Fibroblast of skin of right biceps (primary cell): ENCODE results near the gene BRSK2.

Experiments used
- DNase-seq: peaks from one replicate; pipeline ENCODE4 v3.0.0-alpha.2; 2013

BRSK2 gene

GRCh38 chr11:1484061-1484671 is 94.4 kb downstream of the BRSK2 start:
- DNase-seq, result no peak

- no peak for DNase-seq
Measured at GRCh38 chr11:1484695-1485503, 95.2 kb downstream of the BRSK2 start.

GRCh38 chr11:1485504-1485885 is 95.8 kb downstream of the BRSK2 start:
- DNase-seq, result no peak

GRCh38 chr11:1486054-1486825 is 96.5 kb downstream of the BRSK2 start, which contains the start of gene MOB2:
Gene MOB2 (minus strand): TSS chr11:1486779. CDS start chr11:1486556, 223 bp downstream.
- DNase-seq, result no peak

- DNase-seq, result no peak
Measured at GRCh38 chr11:1487091-1487850, 97.5 kb downstream of the BRSK2 start.

- DNase-seq, result no peak
Measured at GRCh38 chr11:1487851-1488574, 98.3 kb downstream of the BRSK2 start.

GRCh38 chr11:1488575-1489180 is 98.9 kb downstream of the BRSK2 start:
- DNase-seq, result no peak

- DNase-seq, result no peak
Measured at GRCh38 chr11:1490651-1491050, 100.9 kb downstream of the BRSK2 start.

- DNase-seq, result no peak
Measured at GRCh38 chr11:1491379-1491778, 101.6 kb downstream of the BRSK2 start.

GRCh38 chr11:1493650-1494244 is 104.0 kb downstream of the BRSK2 start:
- DNase-seq, result no peak

GRCh38 chr11:1494650-1495049 is 104.9 kb downstream of the BRSK2 start:
- DNase-seq, result no peak

GRCh38 chr11:1496091-1496760 is 106.5 kb downstream of the BRSK2 start:
- no peak for DNase-seq

GRCh38 chr11:1496761-1497095 is 107.0 kb downstream of the BRSK2 start:
- no peak for DNase-seq

GRCh38 chr11:1497600-1497999 is 107.9 kb downstream of the BRSK2 start:
- DNase-seq, result no peak

- no peak for DNase-seq
Measured at GRCh38 chr11:1498262-1498661, 108.5 kb downstream of the BRSK2 start.

GRCh38 chr11:1499261-1499890 is 109.6 kb downstream of the BRSK2 start:
- DNase-seq, result no peak

GRCh38 chr11:1499899-1500298 is 110.2 kb downstream of the BRSK2 start:
- no peak for DNase-seq

GRCh38 chr11:1500466-1501420 is 111.0 kb downstream of the BRSK2 start:
- no peak for DNase-seq
